CD4-positive, CD25-positive, alpha-beta regulatory T cell (primary cell): ENCODE data around the gene IMPA2. TPM values are rescaled to one million over a fixed set of nuclear protein-coding genes. Genes with fewer than 3 reads are reported as not detected.
"Not testable (repeated sequence)": the region's sequence is repeated elsewhere in the genome, so short reads cannot be mapped to it uniquely, and the experiment has no call there.

Experiments
- ATAC-seq, 2 donors: fragments of 150-1000 bp; cut with Tn5 transposase; one replicate each; pipeline ENCODE4 v1.10.0; 2021; ENCODE audit warnings: low read depth in 2 of 2, moderate number of reproducible peaks in 2 of 2, moderate library complexity in 1 of 2
- DNase-seq, 3 donors: peaks; one replicate each; pipeline versions ENCODE4 v3.0.0 to v3.0.0-alpha.2; 2012 to 2022; ENCODE audit warnings: mixed read lengths in 1 of 3
- H3K27ac ChIP-seq: one replicate; pipeline ENCODE4 v1.7.0; 2013; ENCODE audit warnings: mild to moderate bottlenecking, low read length; ENCODE audit not compliant: insufficient read depth, poor library complexity, severe bottlenecking
- H3K27me3 ChIP-seq: one replicate; pipeline ENCODE4 v1.7.0; 2013; ENCODE audit warnings: low read length; ENCODE audit not compliant: control insufficient read depth, insufficient read depth
- H3K36me3 ChIP-seq: one replicate; pipeline ENCODE4 v1.7.0; 2013; ENCODE audit warnings: mild to moderate bottlenecking, low read length, moderate library complexity; ENCODE audit not compliant: control insufficient read depth, insufficient read depth
- H3K4me1 ChIP-seq: 2 replicates; pipeline ENCODE4 v1.7.0; 2013; ENCODE audit warnings: mild to moderate bottlenecking, low read length; ENCODE audit not compliant: insufficient read depth, control insufficient read depth, poor library complexity, severe bottlenecking
- H3K4me3 ChIP-seq: one replicate; pipeline ENCODE4 v1.7.0; 2013; ENCODE audit warnings: low read depth, mild to moderate bottlenecking, low read length, moderate library complexity
- H3K9me3 ChIP-seq, 2 experiments: 1 replicate in 1 of 2; 2 replicates in 1 of 2; pipeline ENCODE4 v1.7.0; 2013; ENCODE audit warnings: low read length in 2 of 2, mild to moderate bottlenecking in 1 of 2, moderate library complexity in 1 of 2; ENCODE audit not compliant: control insufficient read depth in 2 of 2
- H3K27ac Mint-ChIP-seq, 3 donors: one replicate each; pipeline ENCODE4 v1.8.0; 2020 to 2022; ENCODE audit warnings: mild to moderate bottlenecking in 3 of 3, mixed read lengths in 3 of 3, moderate library complexity in 2 of 3
- H3K27me3 Mint-ChIP-seq: one replicate; pipeline ENCODE4 v1.8.0; 2022; ENCODE audit warnings: mild to moderate bottlenecking, mixed read lengths
- H3K36me3 Mint-ChIP-seq: one replicate; pipeline ENCODE4 v1.8.0; 2020; ENCODE audit warnings: mixed read lengths
- H3K4me1 Mint-ChIP-seq, 4 donors: one replicate each; pipeline ENCODE4 v1.8.0; 2020 to 2022; ENCODE audit warnings: mixed read lengths in 4 of 4, mild to moderate bottlenecking in 1 of 4
- H3K4me3 Mint-ChIP-seq, 4 donors: one replicate each; pipeline ENCODE4 v1.8.0; 2020 to 2022; ENCODE audit warnings: mild to moderate bottlenecking in 4 of 4, mixed read lengths in 4 of 4, moderate library complexity in 3 of 4
- H3K9me3 Mint-ChIP-seq, 7 donors: one replicate each; pipeline ENCODE4 v1.8.0; 2020 to 2022; ENCODE audit warnings: mixed read lengths in 7 of 7, mild to moderate bottlenecking in 3 of 7, moderate library complexity in 2 of 7
- polyA plus RNA-seq, 4 donors: library from polyadenylated mRNA; unstranded; fragments of 300-500 nt; fragmentation: Illumina TruSeq; gene quantifications; one replicate each; pipeline ENCODE4 v1.2.3, GENCODE V29; 2021
- total RNA-seq: library from RNA; stranded (reverse); gene quantifications from one replicate; pipeline ENCODE4 v1.2.3, GENCODE V29; 2022

Gene IMPA2
- total and polyA plus RNA-seq, 5 donors from 2014 or later, result 5.1 to 14.6 (median 6.9) TPM

DNA sequence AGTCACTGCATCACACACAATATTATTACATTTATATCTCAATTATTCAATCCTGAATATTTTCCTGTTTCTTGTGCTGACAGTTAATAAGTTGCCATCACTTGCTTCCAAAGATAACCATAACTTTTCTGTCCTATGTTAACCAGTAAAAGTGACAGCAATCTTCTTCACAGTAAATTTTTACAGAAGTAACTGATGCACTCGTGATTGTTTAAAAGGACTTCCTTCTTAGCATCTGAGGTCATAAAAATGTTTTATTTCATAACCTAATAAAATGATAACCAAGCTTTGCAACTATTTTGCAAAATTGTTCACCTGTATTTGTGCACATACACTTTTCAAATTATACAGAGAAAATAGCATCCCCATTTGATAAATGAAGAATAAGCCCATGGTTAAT is 91.7 kb downstream of the IMPA2 start:
- DNase-seq (no peak), ATAC-seq (no peak)
- Mint-ChIP-seq H3K4me1 (peaks cover 0 to 3% (median 0%) of the 10 kb centered on the region in 4 donors), H3K27me3 (peaks cover 30% of the 10 kb centered on the region), H3K36me3 (no peaks in the 10 kb centered on the region), H3K9me3 (no peaks in the 10 kb centered on the region), H3K4me3 (no peak overlapping the region), H3K27ac (no peak overlapping the region)
- no peak overlapping the region for H3K4me3 ChIP-seq
- no peaks in the 10 kb centered on the region for H3K9me3 ChIP-seq
- no peak overlapping the region for H3K27ac ChIP-seq
- H3K36me3 ChIP-seq, result no peaks in the 10 kb centered on the region
- H3K27me3 ChIP-seq, result peaks cover 3% of the 10 kb centered on the region
- no peaks in the 10 kb centered on the region for H3K4me1 ChIP-seq

GRCh38 chr18:12074736-12075135 is 93.4 kb downstream of the IMPA2 start:
- H3K27me3 Mint-ChIP-seq, result peaks cover 30% of the 10 kb centered on the region
- no peak overlapping the region for H3K4me3 Mint-ChIP-seq

DNA sequence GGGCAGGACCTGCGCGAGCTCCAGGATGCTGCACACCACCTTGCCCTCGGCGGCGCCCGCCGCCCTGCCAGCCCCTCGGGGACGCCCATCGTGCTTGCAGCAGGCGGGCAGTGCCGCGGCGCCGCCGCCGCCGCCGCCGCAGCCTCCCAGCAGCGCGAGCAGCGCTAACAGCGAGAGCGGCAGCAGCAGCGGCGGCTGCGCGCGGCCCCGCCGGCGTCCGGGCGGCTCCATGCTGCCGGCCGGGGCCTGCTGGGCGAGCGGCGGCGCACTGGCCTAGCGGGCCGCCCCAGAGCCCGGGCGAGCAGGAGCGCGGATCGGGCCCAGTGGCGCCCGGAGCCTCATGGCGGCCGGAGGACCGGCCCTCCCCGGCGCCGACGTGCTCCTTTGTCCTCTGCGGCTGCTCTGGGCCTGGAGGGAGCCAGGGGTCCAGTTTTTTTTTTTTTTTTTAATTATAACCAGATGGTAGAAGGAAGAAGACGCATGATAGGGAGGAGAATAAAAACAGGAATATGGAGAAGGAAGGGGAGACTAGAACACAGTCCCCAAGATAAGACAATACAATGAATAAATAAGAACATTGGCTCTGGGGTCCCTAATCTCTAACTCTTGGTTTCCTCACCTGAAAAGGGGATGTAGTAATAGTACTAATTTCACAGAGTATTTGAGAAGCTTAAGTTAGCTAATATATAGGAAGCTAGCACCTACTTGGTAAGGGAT is 95.3 kb downstream of the IMPA2 start:
- Mint-ChIP-seq H3K4me1 (peaks cover 0 to 3% (median 0%) of the 10 kb centered on the region in 4 donors), H3K9me3 (no peaks in the 10 kb centered on the region), H3K4me3 (peak overlapping the region in 1 of 4 donors; percentile 61), H3K27me3 (peaks cover 33% of the 10 kb centered on the region), H3K36me3 (no peaks in the 10 kb centered on the region), H3K27ac (no peak overlapping the region)
- Histone ChIP-seq H3K9me3 (no peaks in the 10 kb centered on the region), H3K36me3 (no peaks in the 10 kb centered on the region), H3K4me1 (no peaks in the 10 kb centered on the region), H3K27ac (no peak overlapping the region), H3K27me3 (peaks cover 6% of the 10 kb centered on the region), H3K4me3 (no peak overlapping the region)
- ATAC-seq, result peak; percentile 16 to 22
- no peak for DNase-seq

More at GRCh38 chr18:12074736-12075135, 93.4 kb downstream of the IMPA2 start:
- Histone ChIP-seq H3K36me3 (no peaks in the 10 kb centered on the region), H3K27me3 (peaks cover 6% of the 10 kb centered on the region), H3K9me3 (no peaks in the 10 kb centered on the region), H3K4me3 (no peak overlapping the region), H3K27ac (no peak overlapping the region), H3K4me1 (no peaks in the 10 kb centered on the region)
- DNase-seq (no peak), ATAC-seq (no peak)
- no peak overlapping the region for H3K27ac Mint-ChIP-seq
- H3K9me3 Mint-ChIP-seq, result no peaks in the 10 kb centered on the region
- no peaks in the 10 kb centered on the region for H3K36me3 Mint-ChIP-seq
- H3K4me1 Mint-ChIP-seq, result peaks cover 0 to 3% (median 0%) of the 10 kb centered on the region in 4 donors

GRCh38 chr18:12077994-12078393 is 96.7 kb downstream of the IMPA2 start:
- not testable (repeated sequence) for H3K9me3 Mint-ChIP-seq, DNase-seq, H3K9me3 ChIP-seq, ATAC-seq, H3K4me1 Mint-ChIP-seq, H3K4me1 ChIP-seq, H3K36me3 ChIP-seq, H3K27ac Mint-ChIP-seq, H3K4me3 Mint-ChIP-seq, H3K27ac ChIP-seq, H3K27me3 ChIP-seq, H3K36me3 Mint-ChIP-seq, H3K4me3 ChIP-seq
- peaks cover 33% of the 10 kb centered on the region for H3K27me3 Mint-ChIP-seq

- Mint-ChIP-seq H3K4me1 (peaks cover 0 to 3% (median 0%) of the 10 kb centered on the region in 4 donors), H3K27me3 (peaks cover 27% of the 10 kb centered on the region), H3K9me3 (no peaks in the 10 kb centered on the region), H3K27ac (no peak overlapping the region), H3K4me3 (no peak overlapping the region), H3K36me3 (no peaks in the 10 kb centered on the region)
- DNase-seq (no peak), ATAC-seq (no peak)
- Histone ChIP-seq H3K27ac (no peak overlapping the region), H3K4me1 (no peaks in the 10 kb centered on the region), H3K27me3 (peaks cover 5% of the 10 kb centered on the region), H3K4me3 (no peak overlapping the region), H3K9me3 (no peaks in the 10 kb centered on the region), H3K36me3 (no peaks in the 10 kb centered on the region)
These were observed 98.4 kb downstream of the IMPA2 start for GRCh38 chr18:12079491-12080237.

Other genes with a start within 250 kb of the IMPA2 start
- gene CHMP1B, start 130.1 kb upstream of the IMPA2 start, total RNA-seq, result 113 TPM
- 10 to 100 TPM; 55.4 to 68.2 (median 64.9) TPM for gene CHMP1B, start 130.1 kb upstream of the IMPA2 start, polyA plus RNA-seq
- 97.4 TPM for gene MPPE1, start 73.2 kb upstream of the IMPA2 start, total RNA-seq
- 10 to 100 TPM; 40.9 to 63.2 (median 57.2) TPM for gene MPPE1, start 73.2 kb upstream of the IMPA2 start, polyA plus RNA-seq
- not detected for gene ANKRD62, start 112.3 kb downstream of the IMPA2 start, total RNA-seq
- not detected for gene ANKRD62, start 112.3 kb downstream of the IMPA2 start, polyA plus RNA-seq